Esophagus muscularis mucosa (tissue), 4 donors: ENCODE measurements around the gene EBI3.

Experiments used
- EP300 ChIP-seq: sonication (generic); formaldehyde crosslinking; IDR thresholded peaks from one replicate; pipeline ENCODE4 v1.6.1; 2017; ENCODE audit warnings: antibody characterized with exemption
- POLR2A ChIP-seq: fragments of 450-650 bp; IDR thresholded peaks from one replicate; pipeline ENCODE4 v1.6.1; 2017; ENCODE audit warnings: antibody characterized with exemption, moderate library complexity, mild to moderate bottlenecking, low read depth
- TF ChIP-seq, protein P1 (sequence below), 3 experiments: fragments of 200-600 bp in 2 of 3; fragments of 450-650 bp in 1 of 3; sonication (generic) in 2 of 3; IDR thresholded peaks; one replicate each; pipeline ENCODE4 v1.5.1; 2017 to 2019; ENCODE audit warnings: antibody characterized with exemption in 3 of 3, mild to moderate bottlenecking in 2 of 3, moderate library complexity in 1 of 3

DNA sequence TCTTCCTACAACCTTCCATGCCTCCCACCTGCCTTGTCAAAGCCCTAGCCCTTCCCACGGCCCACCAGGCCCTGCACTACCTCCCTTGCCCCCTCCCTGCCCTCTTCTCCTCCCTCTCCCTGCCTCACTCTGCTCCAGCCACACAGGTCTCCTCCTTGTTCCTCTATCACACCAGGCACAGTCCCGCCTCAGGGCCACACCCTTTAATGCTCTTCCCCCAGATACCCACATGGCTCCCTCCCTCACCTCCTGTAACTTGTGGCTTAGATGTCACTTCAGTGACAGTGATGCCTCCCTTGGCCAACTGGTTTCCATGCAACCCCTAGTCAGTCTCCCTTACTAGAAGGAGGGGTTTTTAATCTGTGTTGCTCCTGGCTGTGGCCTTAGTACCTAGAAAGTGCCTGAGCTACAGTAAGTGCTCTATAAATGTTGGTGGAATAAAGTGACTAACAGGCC lies 48.2 kb upstream of the EBI3 start:
- TF ChIP-seq, protein P1, sequence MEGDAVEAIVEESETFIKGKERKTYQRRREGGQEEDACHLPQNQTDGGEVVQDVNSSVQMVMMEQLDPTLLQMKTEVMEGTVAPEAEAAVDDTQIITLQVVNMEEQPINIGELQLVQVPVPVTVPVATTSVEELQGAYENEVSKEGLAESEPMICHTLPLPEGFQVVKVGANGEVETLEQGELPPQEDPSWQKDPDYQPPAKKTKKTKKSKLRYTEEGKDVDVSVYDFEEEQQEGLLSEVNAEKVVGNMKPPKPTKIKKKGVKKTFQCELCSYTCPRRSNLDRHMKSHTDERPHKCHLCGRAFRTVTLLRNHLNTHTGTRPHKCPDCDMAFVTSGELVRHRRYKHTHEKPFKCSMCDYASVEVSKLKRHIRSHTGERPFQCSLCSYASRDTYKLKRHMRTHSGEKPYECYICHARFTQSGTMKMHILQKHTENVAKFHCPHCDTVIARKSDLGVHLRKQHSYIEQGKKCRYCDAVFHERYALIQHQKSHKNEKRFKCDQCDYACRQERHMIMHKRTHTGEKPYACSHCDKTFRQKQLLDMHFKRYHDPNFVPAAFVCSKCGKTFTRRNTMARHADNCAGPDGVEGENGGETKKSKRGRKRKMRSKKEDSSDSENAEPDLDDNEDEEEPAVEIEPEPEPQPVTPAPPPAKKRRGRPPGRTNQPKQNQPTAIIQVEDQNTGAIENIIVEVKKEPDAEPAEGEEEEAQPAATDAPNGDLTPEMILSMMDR (IDR thresholded peaks at IDR 0.05), result no peak
- no peak for TF ChIP-seq EP300
- TF ChIP-seq POLR2A, result no peak
